ENCODE data around the gene ADAM11.

Gene ADAM11

GRCh38 chr17:44759086-44759915 is 513 bp downstream of the ADAM11 start:
- Histone ChIP-seq H3K27me3 (ENCODE audit: control insufficient read depth, insufficient read depth, low read length) (peaks cover 42% of the 10 kb centered on the region), H3K4me1 (ENCODE audit: control insufficient read depth, insufficient read depth, low read length) (no peaks in the 10 kb centered on the region), H3K4me3 (ENCODE audit: low read depth, low read length) (peak overlapping the region; percentile 58), H3K9ac (ENCODE audit: low read depth, low read length) (no peak overlapping the region), H3K9me3 (ENCODE audit: control insufficient read depth, insufficient read depth, low read length) (no peaks in the 10 kb centered on the region), H3K27ac (ENCODE audit: low read depth, low read length) (no peak overlapping the region), H3K36me3 (ENCODE audit: control insufficient read depth, insufficient read depth, low read length) (no peaks in the 10 kb centered on the region)

GRCh38 chr17:44759916-44760243 is 1.1 kb downstream of the ADAM11 start:
- no peaks in the 10 kb centered on the region for H3K4me1 ChIP-seq (ENCODE audit: control insufficient read depth, insufficient read depth, low read length)
- H3K27ac ChIP-seq (ENCODE audit: low read depth, low read length) = no peak overlapping the region
- H3K9ac ChIP-seq (ENCODE audit: low read depth, low read length) = no peak overlapping the region
- H3K9me3 ChIP-seq (ENCODE audit: control insufficient read depth, insufficient read depth, low read length) = no peaks in the 10 kb centered on the region
- no peak overlapping the region; the same call in 1 of the 2 replicates for H3K4me3 ChIP-seq (ENCODE audit: low read depth, low read length)
- H3K27me3 ChIP-seq (ENCODE audit: control insufficient read depth, insufficient read depth, low read length) = peaks cover 41% of the 10 kb centered on the region
- no peaks in the 10 kb centered on the region for H3K36me3 ChIP-seq (ENCODE audit: control insufficient read depth, insufficient read depth, low read length)

- no peak overlapping the region for H3K9ac ChIP-seq (ENCODE audit: low read depth, low read length)
- H3K27me3 ChIP-seq (ENCODE audit: control insufficient read depth, insufficient read depth, low read length) = peaks cover 41% of the 10 kb centered on the region
- no peaks in the 10 kb centered on the region for H3K36me3 ChIP-seq (ENCODE audit: control insufficient read depth, insufficient read depth, low read length)
- H3K4me1 ChIP-seq (ENCODE audit: control insufficient read depth, insufficient read depth, low read length) = no peaks in the 10 kb centered on the region
- no peaks in the 10 kb centered on the region for H3K9me3 ChIP-seq (ENCODE audit: control insufficient read depth, insufficient read depth, low read length)
- no peak overlapping the region for H3K27ac ChIP-seq (ENCODE audit: low read depth, low read length)
- H3K4me3 ChIP-seq (ENCODE audit: low read depth, low read length) = no peak overlapping the region
Measured at GRCh38 chr17:44760474-44761308, 1.9 kb downstream of the ADAM11 start.

- H3K9me3 ChIP-seq (ENCODE audit: control insufficient read depth, insufficient read depth, low read length) = no peaks in the 10 kb centered on the region
- no peak overlapping the region for H3K9ac ChIP-seq (ENCODE audit: low read depth, low read length)
Measured at GRCh38 chr17:44761932-44762810, 3.4 kb downstream of the ADAM11 start.

GRCh38 chr17:44763170-44763569 is 4.4 kb downstream of the ADAM11 start:
- Histone ChIP-seq H3K36me3 (ENCODE audit: control insufficient read depth, insufficient read depth, low read length) (no peaks in the 10 kb centered on the region), H3K4me1 (ENCODE audit: control insufficient read depth, insufficient read depth, low read length) (peaks cover 5% of the 10 kb centered on the region; the same call in 1 of the 2 replicates), H3K9me3 (ENCODE audit: control insufficient read depth, insufficient read depth, low read length) (no peaks in the 10 kb centered on the region), H3K27ac (ENCODE audit: low read depth, low read length) (no peak overlapping the region), H3K27me3 (ENCODE audit: control insufficient read depth, insufficient read depth, low read length) (peaks cover 24% of the 10 kb centered on the region), H3K4me3 (ENCODE audit: low read depth, low read length) (no peak overlapping the region), H3K9ac (ENCODE audit: low read depth, low read length) (no peak overlapping the region)

More at GRCh38 chr17:44761932-44762810, 3.4 kb downstream of the ADAM11 start:
- Histone ChIP-seq H3K27me3 (ENCODE audit: control insufficient read depth, insufficient read depth, low read length) (peaks cover 34% of the 10 kb centered on the region), H3K4me3 (ENCODE audit: low read depth, low read length) (no peak overlapping the region), H3K27ac (ENCODE audit: low read depth, low read length) (no peak overlapping the region), H3K4me1 (ENCODE audit: control insufficient read depth, insufficient read depth, low read length) (no peaks in the 10 kb centered on the region), H3K36me3 (ENCODE audit: control insufficient read depth, insufficient read depth, low read length) (no peaks in the 10 kb centered on the region)

- Histone ChIP-seq H3K4me1 (ENCODE audit: control insufficient read depth, insufficient read depth, low read length) (peaks cover 5% of the 10 kb centered on the region; the same call in 1 of the 2 replicates), H3K9ac (ENCODE audit: low read depth, low read length) (no peak overlapping the region), H3K27me3 (ENCODE audit: control insufficient read depth, insufficient read depth, low read length) (peaks cover 4% of the 10 kb centered on the region; the same call in 1 of the 2 replicates), H3K36me3 (ENCODE audit: control insufficient read depth, insufficient read depth, low read length) (no peaks in the 10 kb centered on the region), H3K27ac (ENCODE audit: low read depth, low read length) (no peak overlapping the region), H3K4me3 (ENCODE audit: low read depth, low read length) (no peak overlapping the region), H3K9me3 (ENCODE audit: control insufficient read depth, insufficient read depth, low read length) (no peaks in the 10 kb centered on the region)
Measured at GRCh38 chr17:44765965-44766364, 7.2 kb downstream of the ADAM11 start.

- Histone ChIP-seq H3K27ac (ENCODE audit: low read depth, low read length) (no peak overlapping the region), H3K27me3 (ENCODE audit: control insufficient read depth, insufficient read depth, low read length) (peaks cover 4% of the 10 kb centered on the region; the same call in 1 of the 2 replicates), H3K9ac (ENCODE audit: low read depth, low read length) (no peak overlapping the region), H3K4me3 (ENCODE audit: low read depth, low read length) (no peak overlapping the region), H3K36me3 (ENCODE audit: control insufficient read depth, insufficient read depth, low read length) (no peaks in the 10 kb centered on the region), H3K9me3 (ENCODE audit: control insufficient read depth, insufficient read depth, low read length) (no peaks in the 10 kb centered on the region), H3K4me1 (ENCODE audit: control insufficient read depth, insufficient read depth, low read length) (peaks cover 5% of the 10 kb centered on the region; the same call in 1 of the 2 replicates)
Measured at GRCh38 chr17:44766409-44767038, 7.7 kb downstream of the ADAM11 start.

GRCh38 chr17:44767493-44767892 is 8.7 kb downstream of the ADAM11 start:
- Histone ChIP-seq H3K27me3 (ENCODE audit: control insufficient read depth, insufficient read depth, low read length) (peaks cover under 1% of the 10 kb centered on the region; the same call in 1 of the 2 replicates), H3K9me3 (ENCODE audit: control insufficient read depth, insufficient read depth, low read length) (no peaks in the 10 kb centered on the region), H3K4me3 (ENCODE audit: low read depth, low read length) (no peak overlapping the region), H3K4me1 (ENCODE audit: control insufficient read depth, insufficient read depth, low read length) (peaks cover 5% of the 10 kb centered on the region; the same call in 1 of the 2 replicates), H3K27ac (ENCODE audit: low read depth, low read length) (no peak overlapping the region), H3K9ac (ENCODE audit: low read depth, low read length) (no peak overlapping the region), H3K36me3 (ENCODE audit: control insufficient read depth, insufficient read depth, low read length) (no peaks in the 10 kb centered on the region)

GRCh38 chr17:44768505-44769142 is 9.8 kb downstream of the ADAM11 start:
- no peak overlapping the region for H3K9ac ChIP-seq (ENCODE audit: low read depth, low read length)
- no peak overlapping the region for H3K4me3 ChIP-seq (ENCODE audit: low read depth, low read length)
- no peaks in the 10 kb centered on the region; the same call in 1 of the 2 replicates for H3K27me3 ChIP-seq (ENCODE audit: control insufficient read depth, insufficient read depth, low read length)
- H3K36me3 ChIP-seq (ENCODE audit: control insufficient read depth, insufficient read depth, low read length) = no peaks in the 10 kb centered on the region
- H3K9me3 ChIP-seq (ENCODE audit: control insufficient read depth, insufficient read depth, low read length) = no peaks in the 10 kb centered on the region
- H3K4me1 ChIP-seq (ENCODE audit: control insufficient read depth, insufficient read depth, low read length) = peaks cover 5% of the 10 kb centered on the region; the same call in 1 of the 2 replicates
- no peak overlapping the region for H3K27ac ChIP-seq (ENCODE audit: low read depth, low read length)

GRCh38 chr17:44769230-44769629 is 10.4 kb downstream of the ADAM11 start:
- H3K9me3 ChIP-seq (ENCODE audit: control insufficient read depth, insufficient read depth, low read length) = no peaks in the 10 kb centered on the region
- no peak overlapping the region for H3K4me3 ChIP-seq (ENCODE audit: low read depth, low read length)
- no peaks in the 10 kb centered on the region for H3K36me3 ChIP-seq (ENCODE audit: control insufficient read depth, insufficient read depth, low read length)
- no peak overlapping the region for H3K9ac ChIP-seq (ENCODE audit: low read depth, low read length)
- no peak overlapping the region for H3K27ac ChIP-seq (ENCODE audit: low read depth, low read length)
- H3K27me3 ChIP-seq (ENCODE audit: control insufficient read depth, insufficient read depth, low read length) = no peaks in the 10 kb centered on the region; the same call in 1 of the 2 replicates
- peaks cover 5% of the 10 kb centered on the region; the same call in 1 of the 2 replicates for H3K4me1 ChIP-seq (ENCODE audit: control insufficient read depth, insufficient read depth, low read length)

All from HUES48 (cell line).